NCI-H446 (cell line): ENCODE measurements around the gene ERP44.
"Not testable (repeated sequence)": the region's sequence is repeated elsewhere in the genome, so short reads cannot be mapped to it uniquely, and the experiment has no call there.

Source experiments
- DNase-seq, 2 experiments: peaks; one replicate each; lab custom pipeline; 2025; lab: John Stamatoyannopoulos, UW

The ERP44 gene

DNA sequence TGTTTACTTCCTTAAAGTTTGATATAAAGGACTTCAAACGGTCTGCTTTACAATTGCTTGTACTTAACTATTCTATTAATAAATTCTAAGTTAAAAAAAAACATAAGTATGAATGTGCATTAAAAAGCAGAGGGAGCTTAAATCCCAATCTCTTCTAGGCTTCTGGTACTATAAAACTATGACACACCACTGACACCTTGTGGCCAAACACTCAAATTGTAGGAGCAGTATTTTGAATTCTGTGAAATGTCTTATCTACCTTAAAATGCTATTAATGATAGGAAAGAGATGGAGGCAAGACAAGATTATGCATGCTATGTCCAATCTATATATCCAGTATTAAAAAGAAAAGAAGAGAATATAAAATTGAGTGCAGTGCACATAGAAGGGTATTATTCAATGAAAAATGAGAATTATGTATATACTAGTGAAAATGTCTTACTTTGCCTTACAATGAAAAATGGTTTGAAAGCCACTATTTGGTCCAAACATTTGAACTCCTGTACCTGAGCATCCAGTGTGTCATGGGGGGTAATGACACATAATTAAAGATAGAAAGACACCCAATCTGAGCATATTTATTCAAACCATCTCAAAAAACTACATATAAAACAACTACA is 87.6 kb downstream of the ERP44 start:
- peak; percentile 28 to 55 for DNase-seq

DNA sequence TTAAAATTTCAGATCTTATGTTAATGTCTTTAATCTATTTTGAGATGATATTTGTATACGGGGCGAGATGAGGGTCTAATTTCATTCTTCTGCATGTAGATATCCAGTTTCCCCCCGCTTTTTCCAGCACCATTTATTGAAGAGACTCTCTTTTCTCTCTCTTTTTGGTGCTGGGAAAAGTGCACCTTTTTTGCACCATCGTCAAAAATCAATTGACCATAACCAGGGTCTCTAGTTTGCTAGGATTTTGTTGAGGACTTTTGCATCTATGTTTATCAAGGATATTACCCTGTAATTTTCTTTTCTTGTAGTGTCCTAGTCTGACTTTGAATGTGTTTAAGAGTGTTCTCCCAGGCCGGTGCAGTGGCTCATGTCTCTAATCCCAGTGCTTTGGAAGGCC is 99.0 kb downstream of the ERP44 start:
- no peak for DNase-seq

DNA sequence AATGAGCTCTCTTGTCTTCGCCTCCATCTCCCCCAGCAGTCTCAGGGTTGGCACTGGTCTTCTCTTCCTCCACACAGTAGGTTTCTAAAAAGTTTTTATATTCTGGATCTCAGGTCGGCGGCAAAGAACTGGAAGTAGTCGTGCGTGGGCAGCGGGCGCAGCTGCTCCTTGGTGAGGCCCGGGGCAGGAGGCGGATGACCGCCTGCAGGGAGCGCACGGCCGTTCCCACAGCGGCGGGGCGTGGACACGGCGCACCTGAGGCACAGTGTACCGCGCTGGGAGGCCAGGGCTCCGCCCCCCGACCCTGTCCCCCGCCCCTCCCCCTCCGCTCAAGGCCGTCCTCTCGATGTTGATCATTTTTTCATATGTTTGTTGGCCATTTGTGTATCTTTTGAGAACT is 99.9 kb downstream of the ERP44 start:
- DNase-seq: no peak

DNA sequence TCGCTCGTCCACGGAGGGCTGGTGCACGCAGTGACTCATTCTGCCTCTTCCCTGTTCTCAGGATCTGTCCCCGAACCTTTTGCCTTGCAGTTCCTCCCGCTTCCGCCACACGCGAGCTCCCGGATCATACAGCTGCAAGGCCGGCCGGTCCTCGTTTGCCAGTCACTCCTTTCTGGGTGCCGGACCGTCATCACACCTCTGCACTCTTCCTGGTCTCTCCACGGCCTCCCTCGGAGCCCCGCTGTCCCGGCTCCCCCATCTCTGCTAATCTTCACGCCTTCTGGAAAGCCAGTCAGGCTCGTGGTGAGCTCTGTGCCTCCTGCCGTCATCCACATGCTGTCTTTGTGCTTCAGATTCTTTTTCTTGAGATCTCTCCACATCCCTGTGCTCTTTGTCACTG is 100.5 kb downstream of the ERP44 start:
- no peak for DNase-seq

DNA sequence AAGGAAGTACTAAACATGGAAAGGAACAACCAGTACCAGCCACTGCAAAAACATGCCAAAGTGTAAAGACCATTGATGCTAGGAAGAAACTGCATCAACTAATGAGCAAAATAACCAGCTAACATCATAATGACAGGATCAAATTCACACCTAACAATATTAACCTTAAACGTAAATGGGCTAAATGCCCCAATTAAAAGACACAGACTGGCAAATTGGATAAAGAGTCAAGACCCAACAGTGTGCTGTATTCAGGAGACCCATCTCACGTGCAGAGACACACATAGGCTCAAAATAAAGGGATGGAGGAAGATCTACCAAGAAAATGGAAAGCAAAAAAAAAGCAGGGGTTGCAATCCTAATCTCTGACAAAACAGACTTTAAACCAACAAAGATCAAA is 108.3 kb downstream of the ERP44 start:
- DNase-seq: not testable (repeated sequence)

DNA sequence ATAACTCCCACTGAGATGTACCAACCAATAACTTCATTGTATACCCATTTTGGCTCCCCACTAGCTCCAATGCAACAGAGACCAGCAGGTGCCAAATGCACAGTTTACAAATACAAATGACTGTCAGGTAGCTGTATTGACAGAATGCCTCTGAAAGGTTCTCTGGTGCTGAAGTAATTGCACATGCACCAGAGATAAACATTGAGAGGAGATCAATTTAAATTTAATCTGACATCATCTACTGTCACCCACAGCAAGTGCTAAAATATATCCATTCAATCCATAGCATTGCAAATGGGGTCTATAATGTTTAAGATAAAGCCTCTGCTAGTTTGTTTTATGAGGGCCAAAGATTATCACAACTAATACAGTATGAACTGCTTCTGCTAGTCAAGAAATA is 112.2 kb downstream of the ERP44 start:
- no peak for DNase-seq

DNA sequence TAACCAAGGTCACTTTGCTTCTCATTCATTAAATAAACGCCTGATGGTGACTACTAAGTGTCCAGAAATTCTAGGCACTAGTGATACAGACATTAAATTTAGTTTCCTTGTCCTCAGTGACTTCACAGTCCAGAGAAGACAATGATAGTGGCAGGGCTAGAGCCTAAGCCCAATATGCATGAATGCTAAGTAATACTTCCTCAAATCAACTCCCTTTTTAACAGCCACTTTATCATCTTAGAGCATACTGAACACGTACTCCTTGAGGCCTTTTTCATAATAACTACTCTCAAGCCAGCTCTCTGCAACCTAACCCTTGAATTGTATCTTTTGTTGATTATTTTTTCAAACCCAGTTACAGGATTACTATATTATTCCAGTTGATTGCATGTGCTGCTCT is 118.2 kb downstream of the ERP44 start:
- DNase-seq: no peak

DNA sequence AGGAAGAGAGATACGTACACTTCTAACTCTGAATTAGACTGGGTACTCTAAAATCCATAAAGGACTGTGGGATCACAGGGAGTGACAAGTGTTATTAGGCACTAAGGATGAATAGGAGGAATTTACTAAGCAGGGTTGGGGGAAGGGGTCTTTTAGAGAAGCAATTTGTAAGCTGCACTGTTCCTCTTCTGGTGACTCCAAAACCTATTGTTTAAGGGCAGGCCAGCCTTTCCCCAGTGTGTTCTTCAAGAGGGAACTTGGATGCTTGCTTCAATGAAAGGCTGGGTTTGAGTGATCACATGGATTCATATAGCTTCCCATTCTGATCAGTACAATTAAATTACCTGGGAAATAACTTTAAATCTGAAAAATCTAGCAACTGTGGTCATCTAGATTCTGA is 120.6 kb downstream of the ERP44 start:
- DNase-seq: no peak

DNA sequence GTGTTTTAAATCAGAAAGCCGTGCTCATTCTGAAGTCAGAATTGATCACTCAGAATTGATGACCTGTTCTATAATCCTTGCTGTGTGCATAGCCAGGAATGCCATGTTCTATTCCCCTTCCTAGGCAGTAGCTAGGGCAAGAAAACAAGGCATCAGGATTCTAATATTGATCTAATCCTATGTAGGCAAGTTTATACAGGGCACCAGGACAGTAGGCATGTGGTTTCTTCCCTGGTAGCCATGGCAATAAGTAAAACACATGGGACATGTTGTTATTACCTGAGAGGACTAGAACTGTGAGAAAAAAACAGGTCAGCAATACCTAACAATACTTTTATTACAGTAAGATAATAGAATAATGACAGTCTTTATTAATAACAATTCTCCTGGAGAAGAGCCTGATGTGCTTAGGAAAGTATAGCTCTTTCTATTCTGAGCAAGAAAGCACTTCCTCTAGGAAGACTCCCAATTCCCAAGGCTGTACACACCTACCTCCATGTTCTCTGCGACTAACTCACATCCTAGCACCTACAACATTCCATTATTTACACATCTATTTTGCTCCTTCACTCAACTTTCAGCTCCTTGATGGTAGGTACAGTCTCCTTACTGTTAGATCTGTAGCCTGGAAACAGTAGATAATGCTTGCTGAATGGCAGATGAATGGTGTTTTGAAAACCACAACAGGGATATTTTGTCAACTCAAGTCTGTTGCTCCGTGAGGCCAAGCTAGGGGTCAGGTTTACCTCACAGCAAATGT is 121.6 kb downstream of the ERP44 start:
- no peak for DNase-seq

DNA sequence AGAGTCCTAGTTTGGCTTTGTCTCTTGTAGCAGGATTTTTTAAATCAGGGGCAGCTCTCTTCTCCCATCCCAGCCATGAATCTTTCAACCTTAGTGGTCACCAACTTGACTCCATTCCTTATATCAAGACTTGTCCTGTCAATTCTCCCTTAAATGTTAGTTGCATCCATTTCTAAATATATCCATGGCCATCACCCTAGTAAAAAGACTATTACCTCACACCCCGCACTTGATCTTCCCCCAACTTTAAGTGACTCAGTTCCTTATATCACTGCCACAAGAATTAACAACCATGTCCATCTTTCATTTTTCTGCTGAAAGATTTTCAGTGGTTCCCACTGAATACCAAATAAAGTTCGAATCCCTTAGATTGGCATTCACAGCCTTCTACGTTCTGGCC is 125.3 kb downstream of the ERP44 start:
- no peak for DNase-seq

DNA sequence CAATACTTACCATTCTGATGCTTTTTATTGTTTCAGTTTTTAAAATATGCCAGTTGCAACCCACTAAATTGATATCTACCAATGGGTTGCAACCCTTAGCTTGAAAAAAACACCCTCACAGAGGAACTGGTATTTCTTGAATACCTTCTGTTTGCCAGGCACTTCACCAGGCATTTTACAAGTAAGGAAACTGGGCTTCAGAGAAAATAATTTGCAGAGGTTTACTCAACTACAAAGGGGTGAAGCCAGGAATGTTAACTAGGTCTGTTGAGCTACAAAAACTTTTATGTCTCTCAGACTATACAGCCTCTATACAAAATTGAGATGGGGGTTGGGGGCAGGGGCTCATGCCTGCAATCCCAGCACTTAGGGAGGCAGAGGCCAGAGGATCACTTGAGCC is 127.4 kb downstream of the ERP44 start:
- no peak for DNase-seq

DNA sequence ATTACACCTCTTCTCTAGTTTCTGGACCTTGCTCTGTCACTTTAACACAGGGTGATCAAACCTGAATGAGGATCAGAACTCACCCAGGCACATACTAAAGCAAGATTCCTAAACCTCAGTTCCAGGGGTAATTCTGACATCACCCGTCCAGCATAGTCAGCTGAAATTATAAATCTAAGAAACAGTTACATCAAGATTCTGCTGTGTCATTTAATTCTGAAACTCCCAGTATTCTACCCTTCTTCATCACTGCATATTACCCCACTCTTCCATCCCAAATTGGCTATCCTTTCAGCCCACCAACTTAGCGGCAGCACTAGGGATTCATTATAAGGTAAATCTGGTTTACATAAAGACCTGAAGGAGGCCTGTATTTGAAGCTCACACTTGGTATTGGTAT is 128.3 kb downstream of the ERP44 start:
- no peak for DNase-seq

DNA sequence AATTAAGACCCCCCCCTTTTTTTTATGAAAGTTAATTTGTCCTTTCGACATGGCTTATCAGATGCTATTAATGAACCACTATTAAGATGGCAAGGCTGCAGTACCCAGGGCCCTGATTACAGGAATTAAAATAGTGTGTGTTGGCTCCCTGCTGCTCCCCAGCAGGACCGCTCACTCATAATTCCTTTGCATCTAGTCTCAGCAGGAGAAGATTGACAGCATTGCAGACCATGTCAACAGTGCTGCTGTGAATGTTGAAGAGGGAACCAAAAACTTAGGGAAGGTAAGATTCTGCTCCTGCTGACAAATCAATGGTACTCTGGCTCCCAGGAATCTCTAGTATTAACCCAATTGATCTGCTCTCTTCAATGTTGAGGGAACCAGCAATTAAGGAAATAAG is 131.3 kb downstream of the ERP44 start:
- DNase-seq: no peak

DNA sequence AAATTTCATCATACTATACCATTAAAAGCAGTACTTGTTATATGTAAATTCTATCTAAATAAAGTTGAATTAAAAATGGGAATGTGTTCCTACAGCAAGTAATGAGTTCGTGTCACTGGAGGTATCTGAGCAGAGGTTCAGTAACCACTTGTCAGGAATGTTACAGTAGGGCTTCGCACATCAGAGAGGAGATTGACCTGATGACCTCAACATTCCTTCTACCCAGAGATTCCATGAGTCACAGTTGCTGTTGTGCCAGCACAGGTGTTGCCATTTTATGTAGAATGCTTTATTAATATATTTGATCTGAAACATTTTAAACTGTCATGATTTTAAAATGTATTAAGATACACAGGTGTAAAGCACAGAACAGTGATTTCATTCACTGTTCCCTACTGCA is 132.1 kb downstream of the ERP44 start:
- DNase-seq: no peak

DNA sequence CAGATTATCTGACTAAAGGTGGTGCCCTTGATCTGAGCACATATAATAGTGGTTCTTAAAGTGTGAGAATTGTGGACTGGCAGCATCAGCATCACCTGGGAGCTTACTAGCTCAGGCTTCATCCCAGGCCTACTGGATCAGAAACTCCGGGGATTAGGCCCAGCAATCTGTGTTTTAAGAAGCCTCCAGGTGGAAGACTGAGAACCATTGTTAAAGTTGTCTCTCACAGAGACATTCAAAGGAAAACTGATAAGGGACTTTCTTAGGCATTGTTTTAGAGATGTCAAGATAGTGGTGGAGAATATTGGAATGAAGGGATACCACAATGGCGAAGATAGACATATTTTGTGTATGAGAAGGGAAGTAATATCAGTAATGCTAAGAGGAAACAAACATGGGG is 132.8 kb downstream of the ERP44 start:
- no peak for DNase-seq

DNA sequence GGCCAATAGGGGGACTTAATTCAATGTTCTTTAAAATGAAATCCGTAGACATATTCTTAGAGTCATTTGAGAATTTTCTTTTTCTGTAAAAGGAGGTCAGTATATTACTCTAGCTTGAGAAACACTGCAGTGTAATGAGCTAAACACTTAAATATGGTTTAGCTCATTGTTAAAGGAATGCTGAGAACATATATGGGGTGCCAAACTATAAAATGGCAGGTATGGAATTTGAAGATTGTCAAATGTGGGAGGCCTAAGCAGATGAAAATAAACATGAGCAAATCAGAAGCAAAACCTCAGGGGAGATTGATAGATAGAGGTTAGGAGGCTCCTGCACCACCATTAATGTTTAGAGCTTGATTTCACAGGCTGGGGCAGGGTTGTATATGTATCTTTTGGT is 134.5 kb downstream of the ERP44 start:
- DNase-seq: no peak

DNA sequence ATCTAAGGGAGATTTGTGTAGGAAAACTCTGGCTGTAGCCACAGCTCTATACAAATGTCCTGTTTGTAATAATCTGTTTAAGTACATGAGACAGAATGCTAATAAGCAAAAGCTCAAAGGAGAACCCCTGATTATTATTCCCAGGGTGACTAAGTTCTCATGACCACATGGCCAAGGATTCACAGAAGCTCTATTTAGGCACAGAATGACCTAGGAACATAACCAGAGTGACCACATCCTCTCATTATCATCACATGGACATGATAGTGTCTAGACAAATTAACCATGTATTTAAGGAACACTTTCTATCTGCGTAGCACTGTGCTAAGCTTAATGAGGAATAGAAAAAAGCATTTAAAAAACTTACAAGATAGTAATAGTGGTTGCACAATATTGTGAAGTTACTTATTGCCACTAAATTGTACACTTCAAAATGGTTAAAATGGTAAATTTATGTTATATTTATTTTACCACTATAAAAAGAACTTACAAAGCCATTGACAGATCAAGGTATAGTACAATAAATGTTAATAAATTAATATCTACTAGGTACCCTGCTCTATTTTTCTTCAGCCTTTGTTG is 136.0 kb downstream of the ERP44 start:
- no peak for DNase-seq

DNA sequence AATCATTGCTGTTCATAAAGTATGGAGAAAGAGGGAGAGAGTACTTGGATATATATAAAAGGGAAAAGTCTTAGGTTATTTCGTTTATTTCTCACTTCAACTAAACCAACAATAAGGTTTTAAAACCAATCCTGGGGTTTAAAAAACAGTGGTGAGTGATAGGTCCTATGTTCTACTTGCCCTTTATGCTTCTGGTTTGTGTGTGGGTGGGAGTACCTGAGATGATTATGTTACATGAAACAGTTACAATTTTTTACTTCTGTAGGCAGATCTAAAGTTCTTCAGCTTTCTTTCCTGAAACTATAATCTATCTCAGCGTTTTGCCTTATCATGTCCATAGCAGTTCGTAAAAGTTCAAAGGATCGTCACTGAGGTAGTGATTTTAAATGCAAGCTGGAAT is 143.2 kb downstream of the ERP44 start:
- DNase-seq: no peak

DNA sequence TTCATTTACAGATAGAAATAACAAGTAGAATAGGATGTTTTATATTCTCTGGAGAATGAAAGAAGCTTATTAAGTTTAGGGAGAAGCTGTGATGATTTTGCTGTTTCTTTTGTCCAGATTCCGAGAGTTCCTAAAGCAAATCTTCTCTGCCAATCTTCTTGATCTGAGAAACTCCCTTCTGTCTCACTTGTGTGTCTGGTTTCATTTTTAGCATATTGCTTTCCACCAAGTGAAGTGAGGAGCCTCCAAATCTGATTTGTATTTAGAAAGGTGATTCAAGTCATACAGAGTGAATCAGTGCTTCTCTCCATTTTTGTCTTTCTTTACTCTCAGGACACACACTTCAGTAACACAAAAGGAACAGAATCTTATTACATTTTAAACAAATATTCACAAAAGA is 144.0 kb downstream of the ERP44 start:
- no peak for DNase-seq

DNA sequence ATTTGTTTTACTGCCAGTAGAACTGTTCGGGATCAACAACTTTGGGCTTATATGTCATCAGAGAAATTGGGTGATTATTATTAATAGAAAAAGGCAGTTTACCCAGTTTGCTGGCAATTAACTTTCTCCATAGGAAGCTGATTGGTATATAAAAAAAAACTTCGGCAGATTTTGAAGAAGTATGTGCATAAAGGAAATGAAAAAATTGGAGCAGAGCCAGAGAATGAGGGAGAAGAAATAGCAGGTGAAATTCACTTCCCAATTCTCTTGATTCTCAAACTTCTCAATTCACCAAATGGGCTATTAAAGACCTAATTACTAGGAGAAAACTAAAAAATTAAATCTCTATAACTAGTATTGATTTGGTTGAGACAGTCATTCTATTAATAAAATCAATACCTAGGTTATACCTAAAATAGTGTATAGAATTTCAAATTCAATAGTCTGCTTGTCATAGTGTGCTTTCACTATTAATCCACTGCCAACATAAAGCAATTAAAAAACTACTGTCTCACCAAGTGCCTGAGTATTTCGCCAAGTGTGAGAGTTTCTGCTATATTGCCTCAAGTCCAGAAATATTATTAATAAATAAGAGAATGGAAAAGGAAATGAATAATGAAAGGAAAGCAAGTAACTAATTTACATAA is 144.8 kb downstream of the ERP44 start:
- no peak for DNase-seq

DNA sequence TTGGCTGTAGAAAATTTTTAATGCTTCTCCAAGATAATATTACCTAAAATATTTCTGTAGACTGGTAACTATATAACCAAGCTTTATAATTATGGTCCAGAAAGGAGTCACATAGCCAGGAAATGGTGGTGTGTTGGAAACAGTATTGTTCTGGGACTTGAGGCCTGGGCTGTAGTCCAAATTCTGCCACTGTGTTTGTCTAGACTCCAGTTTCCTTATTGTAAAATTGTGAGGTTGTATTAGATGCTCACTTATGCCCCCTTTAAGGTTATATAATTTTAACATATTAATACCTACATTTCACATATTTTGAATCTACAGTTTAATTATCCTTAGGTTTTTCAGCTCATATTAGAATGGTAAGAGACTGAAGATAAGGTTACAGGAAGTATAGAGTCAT is 149.9 kb downstream of the ERP44 start:
- DNase-seq: peak in 1 of 2 experiments; percentile 13

DNA sequence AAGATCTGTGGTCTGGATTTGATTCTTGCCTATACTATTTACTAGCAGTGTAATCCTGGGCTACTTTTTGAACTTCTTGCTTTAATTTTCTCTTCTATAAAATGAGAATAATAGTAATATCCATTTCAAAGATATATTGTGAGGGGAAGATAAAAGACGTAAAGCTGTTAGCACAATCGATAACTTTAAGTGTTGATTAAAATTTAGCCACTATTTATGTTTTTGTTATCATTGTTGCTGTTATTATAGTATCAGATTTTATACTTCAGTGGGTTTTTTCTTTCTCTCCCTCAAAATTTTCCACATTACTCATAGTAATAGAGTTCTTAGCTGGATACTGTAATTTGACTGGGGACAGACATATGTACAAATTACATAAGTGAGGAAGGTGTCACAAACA is 150.3 kb downstream of the ERP44 start:
- no peak for DNase-seq

DNA sequence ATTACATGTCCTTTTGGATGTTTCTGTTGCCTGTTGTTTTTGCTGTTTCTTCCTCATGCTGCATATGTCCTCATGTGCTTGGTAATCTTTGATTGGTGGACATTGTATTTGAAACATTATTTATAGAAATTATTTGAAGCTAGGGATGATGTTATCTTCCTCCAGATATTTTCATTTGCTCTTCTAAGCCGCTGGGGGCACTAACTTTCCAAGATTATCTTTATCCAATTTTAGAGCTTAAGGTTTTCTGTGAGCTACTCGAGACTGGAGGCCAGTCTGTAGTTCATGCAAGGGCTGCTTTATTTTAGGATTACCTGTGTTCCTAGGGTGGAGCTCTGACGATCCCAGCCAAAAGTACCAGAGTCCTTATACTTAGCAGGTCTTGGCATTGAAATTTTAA is 151.4 kb downstream of the ERP44 start:
- no peak for DNase-seq
